ENCODE results near the gene MPHOSPH6. TPM values are rescaled to one million over a fixed set of nuclear protein-coding genes. Genes with fewer than 3 reads are reported as not detected.
A peak's percentile ranks its signal among the peaks of the same experiment; 100 is the strongest.

MPHOSPH6 gene
- total and polyA plus RNA-seq, 2 of the 8 experiments (the other 6 are each of a cell fraction or from before 2014, with no cell fraction given), result 19.7 to 32.9 TPM

GRCh38 chr16:82138478-82139285, 31.3 kb downstream of the MPHOSPH6 start:
- H3K79me1 ChIP-seq (ENCODE audit: low read depth, low read length), result no peaks in the 10 kb centered on the region
- no peak for DNase-seq (ENCODE audit: low read depth in 1 of 2, low spot score in 2 of 2)
- peak overlapping the region; percentile 61 for H2BK15ac ChIP-seq (ENCODE audit: low read length)
- H4K91ac ChIP-seq (replicated peaks; ENCODE audit: insufficient read length, low read length), result no peak overlapping the region
- H3K23me2 ChIP-seq (ENCODE audit: low read depth, low read length), result no peaks in the 10 kb centered on the region
- no peak overlapping the region for H4K8ac ChIP-seq (ENCODE audit: extremely low read depth, insufficient read depth, low read length)
- peak overlapping the region in 3 of 4 experiments; percentile 14 to 66 (median 51); a peak in 3 of 7 replicates for H3K9ac ChIP-seq (replicated peaks in 1 of 4; ENCODE audit: extremely low read depth in 1 of 4, low read depth in 3 of 4, low read length in 3 of 4)
- TF ChIP-seq YY1 (IDR thresholded peaks at IDR 0.05; ENCODE audit: low read depth, low read length) (peak; percentile 30; the same call in 1 of the 2 replicates), SP1 (IDR thresholded peaks at IDR 0.05; ENCODE audit: low read depth, low read length) (no peak)
- H3K4me3 ChIP-seq (ENCODE audit: extremely low read depth in 1 of 4, insufficient read depth in 2 of 4, low read depth in 3 of 4, low read length in 4 of 4), result peak overlapping the region in 2 of 4 experiments; percentile 33 to 41; a peak in 3 of 8 replicates
- no peak overlapping the region for H4K5ac ChIP-seq (ENCODE audit: insufficient read length, low read depth, low read length)
- H3K4ac ChIP-seq (replicated peaks; ENCODE audit: insufficient read length, low read depth, low read length), result no peak overlapping the region
- H3K18ac ChIP-seq (ENCODE audit: extremely low read depth, low read length), result peak overlapping the region; percentile 78
- FAIRE-seq, result no peak
- peak overlapping the region; percentile 2 for H2BK120ac ChIP-seq (replicated peaks; ENCODE audit: low read depth, low read length)
- H2BK5ac ChIP-seq (ENCODE audit: low read depth, low read length), result 0 out of 2 replicates have a peak overlapping the region, but pooled peaks have one; percentile 29
- WGBS, 2 experiments (ENCODE audit: extremely low coverage in 1 of 2, insufficient coverage in 1 of 2, insufficient read length in 1 of 2, insufficient replicate concordance in 2 of 2, low coverage in 1 of 2, low lambda C conversion rate in 2 of 2, missing lambda C conversion rate in 1 of 2), result 86% methylated on average over 15 of the region's 15 CpGs; no CpG with 5 or more reads in 1 of the 2 experiments
- no peaks in the 10 kb centered on the region for H3K9me3 ChIP-seq (ENCODE audit: insufficient read depth in 2 of 2, low read depth in 1 of 2, low read length in 1 of 2)
- ChIA-PET CTCF (ENCODE audit: partially characterized antibody) (interaction anchor here (0.5 to 1.6 kb wide), 5 partner anchors 10 to 264 kb away, joined by 3 to 4 read pairs (median 3); no protein-coding TSS in a partner anchor), POLR2A (ENCODE audit: partially characterized antibody) (interaction anchor here (0.7 to 2.1 kb wide), 10 partner anchors 10 to 47 kb away, joined by 3 to 10 read pairs (median 4); partner anchors contain the start of gene MPHOSPH6)
- no peak overlapping the region for H2AFZ ChIP-seq (ENCODE audit: low read length)
- peaks cover 0 to 8% (median 4%) of the 10 kb centered on the region in 4 experiments; a peak in 3 of 8 replicates for H3K36me3 ChIP-seq (ENCODE audit: control insufficient read depth in 2 of 4, insufficient read depth in 4 of 4, low read length in 3 of 4)
- H4K20me1 ChIP-seq (replicated peaks in 1 of 2; ENCODE audit: control insufficient read depth in 1 of 2, insufficient read depth in 2 of 2, low read length in 2 of 2), result no peaks in the 10 kb centered on the region
- H3K79me2 ChIP-seq (ENCODE audit: control insufficient read depth in 1 of 2, insufficient read depth in 2 of 2, low read length in 2 of 2), result no peaks in the 10 kb centered on the region
- H3K4me2 ChIP-seq (ENCODE audit: insufficient read depth in 1 of 2, low read depth in 2 of 2, low read length in 2 of 2), result peak overlapping the region; percentile 57 to 59
- no peak overlapping the region for H3K56ac ChIP-seq (replicated peaks; ENCODE audit: insufficient read length, low read depth, low read length)
- no peak overlapping the region for H3K23ac ChIP-seq (ENCODE audit: insufficient read length)
- H3K4me1 ChIP-seq (replicated peaks in 1 of 4; ENCODE audit: control insufficient read depth in 3 of 4, insufficient read depth in 4 of 4, low read length in 3 of 4), result peaks cover 0 to 7% (median 2%) of the 10 kb centered on the region in 4 experiments; a peak in 3 of 7 replicates
- no peak overlapping the region for H3K14ac ChIP-seq (ENCODE audit: insufficient read length)
- peak overlapping the region; percentile 75; the same call in 1 of the 2 replicates for H2AK5ac ChIP-seq (ENCODE audit: low read depth, low read length)
- peak overlapping the region; percentile 83; the same call in 1 of the 2 replicates for H2BK12ac ChIP-seq (ENCODE audit: low read depth, low read length)
- peak overlapping the region; percentile 58; the same call in 1 of the 2 replicates for H3K27ac ChIP-seq (ENCODE audit: low read depth, low read length)
- peak overlapping the region; percentile 51; the same call in 1 of the 2 replicates for H2BK20ac ChIP-seq (ENCODE audit: low read length)
- no peaks in the 10 kb centered on the region for H3K27me3 ChIP-seq (replicated peaks in 1 of 4; ENCODE audit: control insufficient read depth in 3 of 4, extremely low read depth in 1 of 4, insufficient read depth in 3 of 4, low read length in 3 of 4)

All from H1 (cell line).